Endothelial cell of umbilical vein (primary cell): ENCODE data around the gene APBB1. TPM values are rescaled to one million over a fixed set of nuclear protein-coding genes. Genes with fewer than 3 reads are reported as not detected.
A peak's percentile ranks its signal among the peaks of the same experiment; 100 is the strongest.

Experiments
- BruUV-seq: library from RNA; stranded (reverse); fragments of 400-500 nt; replicated peaks from 2 replicates; lab custom pipeline; 2021; lab: Mats Ljungman, UMichigan
- CTCF ChIA-PET: fragments of 300-600, 350-600 bp; sonication (Branson Sonifier 250); formaldehyde crosslinking; loops from one replicate; lab custom pipeline; 2021; ENCODE audit warnings: antibody characterized with exemption, inconsistent platforms; lab: Charles Lee
- POLR2A ChIA-PET: fragments of 300-600, 350-600 bp; sonication (Branson Sonifier 250); formaldehyde crosslinking; loops from one replicate; lab custom pipeline; 2021; ENCODE audit warnings: antibody characterized with exemption, inconsistent platforms; lab: Charles Lee
- DNase-seq: peaks from one replicate; pipeline ENCODE4 v3.0.0-alpha.2; 2011; ENCODE audit warnings: low read depth, low spot score
- FAIRE-seq: peaks from 2 replicates; lab custom pipeline; 2011; peaks lifted over from hg19 to GRCh38; lab: Jason Lieb, UNC
- H2AFZ ChIP-seq: 2 replicates; pipeline ENCODE4 v1.6.0; 2012; ENCODE audit warnings: low read depth, low read length, control low read depth, inconsistent platforms
- H3K27ac ChIP-seq: 2 replicates; pipeline ENCODE4 v1.5.1; 2011; ENCODE audit warnings: low read depth, mild to moderate bottlenecking, control low read depth, low read length, moderate library complexity; ENCODE audit not compliant: insufficient read depth
- H3K27me3 ChIP-seq, 2 experiments: 2 replicates each; pipeline versions ENCODE4 v1.6.0 to v1.6.1; 2011; ENCODE audit warnings: low read length in 2 of 2, mixed read lengths in 1 of 2; ENCODE audit not compliant: control insufficient read depth in 2 of 2, insufficient read depth in 2 of 2
- H3K36me3 ChIP-seq, 2 experiments: 2 replicates in 1 of 2; 3 replicates in 1 of 2; pipeline ENCODE4 v1.5.1; 2011; ENCODE audit warnings: low read length in 2 of 2, mild to moderate bottlenecking in 1 of 2, moderate library complexity in 1 of 2; ENCODE audit not compliant: control insufficient read depth in 2 of 2, insufficient read depth in 2 of 2; ENCODE audit errors: extremely low read depth in 1 of 2
- H3K4me1 ChIP-seq: 3 replicates; pipeline ENCODE4 v1.5.1; 2011; ENCODE audit warnings: mild to moderate bottlenecking, low read length; ENCODE audit not compliant: control insufficient read depth, insufficient read depth; ENCODE audit errors: extremely low read depth
- H3K4me2 ChIP-seq: 2 replicates; pipeline ENCODE4 v1.6.1; 2011; ENCODE audit warnings: low read length, control low read depth, mixed read lengths; ENCODE audit not compliant: insufficient read depth
- H3K4me3 ChIP-seq, 3 experiments: fragments of 200-600 bp in 1 of 3; sonication (generic), shearing (Covaris generic) in 1 of 3; replicated peaks in 1 of 3; 2 replicates each; pipeline ENCODE4 v1.5.1; 2011 to 2016; ENCODE audit warnings: control low read depth in 3 of 3, low read length in 3 of 3, mild to moderate bottlenecking in 2 of 3, inconsistent platforms in 1 of 3, low read depth in 1 of 3, moderate library complexity in 1 of 3; ENCODE audit not compliant: insufficient read depth in 1 of 3
- H3K79me2 ChIP-seq: 2 replicates; pipeline ENCODE4 v1.6.0; 2012; ENCODE audit warnings: low read length, inconsistent platforms; ENCODE audit not compliant: control insufficient read depth, insufficient read depth
- H3K9ac ChIP-seq: replicated peaks from 2 replicates; pipeline ENCODE3; 2011; ENCODE audit warnings: low read length, control low read depth; ENCODE audit not compliant: insufficient read depth; ENCODE audit errors: extremely low read depth
- H3K9me1 ChIP-seq: replicated peaks from 3 replicates; pipeline ENCODE4 v1.6.0; 2011; ENCODE audit warnings: mild to moderate bottlenecking, low read length; ENCODE audit not compliant: control insufficient read depth, insufficient read depth; ENCODE audit errors: extremely low read depth
- H3K9me3 ChIP-seq: replicated peaks from 2 replicates; pipeline ENCODE4 v1.5.1; 2012; ENCODE audit warnings: low read length, inconsistent platforms; ENCODE audit not compliant: control insufficient read depth, insufficient read depth
- H4K20me1 ChIP-seq: replicated peaks from 2 replicates; pipeline ENCODE3; 2011; ENCODE audit warnings: mild to moderate bottlenecking, low read length; ENCODE audit not compliant: control insufficient read depth, insufficient read depth; ENCODE audit errors: extremely low read depth
- EZH2 ChIP-seq: IDR thresholded peaks from 2 replicates; pipeline ENCODE4 v1.6.1; 2012; ENCODE audit warnings: borderline replicate concordance, low read depth, mild to moderate bottlenecking, moderate library complexity, low read length, inconsistent platforms; ENCODE audit not compliant: severe bottlenecking
- FOS ChIP-seq: IDR thresholded peaks from 2 replicates; pipeline ENCODE4 v1.6.1; 2011; ENCODE audit warnings: mild to moderate bottlenecking, low read length, moderate library complexity, borderline replicate concordance; ENCODE audit not compliant: insufficient read depth
- GATA2 ChIP-seq: IDR thresholded peaks from 2 replicates; pipeline ENCODE4 v1.7.0; 2011; ENCODE audit warnings: low read depth, mild to moderate bottlenecking, moderate library complexity, mixed read lengths, low read length; ENCODE audit not compliant: insufficient read length, insufficient read depth
- JUN ChIP-seq: IDR thresholded peaks from 2 replicates; pipeline ENCODE4 v1.6.1; 2011; ENCODE audit warnings: borderline replicate concordance, low read depth; ENCODE audit not compliant: insufficient read length, insufficient read depth
- MYC ChIP-seq: IDR thresholded peaks from one replicate; pipeline ENCODE4 v1.6.1; 2011; ENCODE audit warnings: mild to moderate bottlenecking, low read depth, low read length
- POLR2A ChIP-seq: IDR thresholded peaks from 2 replicates; pipeline ENCODE4 v1.6.1; 2012; ENCODE audit warnings: low read depth, mild to moderate bottlenecking, control low read depth, low read length
- POLR2AphosphoS5 ChIP-seq: IDR thresholded peaks from 2 replicates; pipeline ENCODE4 v1.6.1; 2012; ENCODE audit warnings: low read depth, mild to moderate bottlenecking, control low read depth, low read length, moderate library complexity; ENCODE audit not compliant: insufficient read depth
- dilution Hi-C: fragments of 300-500 bp; cut with MboI; formaldehyde crosslinking; loops from one replicate; pipeline ENCODE4 v1.15.0; 2019; ENCODE audit warnings: low sequenced_read_pairs; ENCODE audit not compliant: extremely low pct_ligation_motif_present
- intact Hi-C: fragments of 100-400 bp; cut with micrococcal nuclease; formaldehyde crosslinking; loops from one replicate; pipeline ENCODE4 v1.10.0; 2022
- polyA plus RNA-seq, 4 experiments: library from polyadenylated mRNA; depleted of rRNA in 3 of 4; stranded (reverse) in 3 of 4; unstranded in 1 of 4; fragments of >200 nt; gene quantifications; 2 replicates each; pipeline versions ENCODE4 v1.2.1 to v1.2.3, GENCODE V29; 2011 to 2012; ENCODE audit warnings: missing spikeins in 1 of 4
- total RNA-seq: library from RNA; stranded (reverse); gene quantifications from 2 replicates; pipeline ENCODE4 v1.2.3, GENCODE V29; 2021
- TF ChIP-seq, protein P1 (sequence below), 2 donors: IDR thresholded peaks; 1 replicate in 1 of 2; 2 replicates in 1 of 2; pipeline ENCODE4 v1.5.1; 2011; ENCODE audit warnings: low read length in 2 of 2, mild to moderate bottlenecking in 2 of 2, moderate library complexity in 2 of 2, control low read depth in 1 of 2, inconsistent platforms in 1 of 2, low read depth in 1 of 2; ENCODE audit not compliant: insufficient read depth in 1 of 2; ENCODE audit errors: extremely low read depth in 1 of 2
- TF ChIP-seq, protein P2 (sequence below): IDR thresholded peaks from 2 replicates; pipeline ENCODE4 v1.6.1; 2011; ENCODE audit not compliant: insufficient read depth, insufficient read length

The APBB1 gene
- total and polyA plus RNA-seq, 2 donors (not counting 3 experiments of a cell fraction or from before 2014, with no cell fraction given) = 48.0 to 63.5 TPM

DNA sequence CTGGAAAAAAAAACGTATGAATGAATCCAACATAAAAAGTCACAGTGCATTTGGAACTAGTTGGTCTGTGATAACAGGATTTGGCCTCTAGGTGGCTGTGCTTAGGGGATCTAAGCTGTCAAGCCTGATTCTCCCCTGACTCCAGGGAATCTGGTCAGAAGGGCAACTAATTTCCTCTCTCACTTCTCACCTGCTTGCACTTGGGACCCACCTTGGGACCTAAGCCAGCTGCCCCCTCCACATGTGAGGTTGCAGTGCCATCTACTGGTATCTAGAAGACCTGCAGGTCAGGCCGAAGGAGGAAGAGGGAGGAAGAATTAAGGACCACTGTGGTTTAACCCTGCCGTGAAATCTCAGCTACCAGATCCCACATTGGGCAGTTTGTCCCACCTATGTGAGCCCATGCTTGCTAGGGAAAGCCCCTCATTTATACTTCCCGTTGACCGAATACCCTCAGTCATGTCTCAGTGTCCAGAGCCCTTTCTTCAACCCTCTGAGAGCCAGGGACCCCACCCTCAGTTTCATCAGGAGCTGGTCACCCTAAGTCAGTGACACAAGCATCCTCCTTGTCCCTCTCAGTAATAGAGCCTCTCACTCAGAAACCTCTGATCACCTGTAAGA is 65.4 kb downstream of the APBB1 start:
- FAIRE-seq (peak; percentile 81), DNase-seq (peak; percentile 51)
- H4K20me1 ChIP-seq = no peaks in the 10 kb centered on the region
- no TSS peak for BruUV-seq
- H3K36me3 ChIP-seq = no peaks in the 10 kb centered on the region
- peaks cover 9% of the 10 kb centered on the region for H3K4me1 ChIP-seq
- H2AFZ ChIP-seq = no peak overlapping the region
- no peaks in the 10 kb centered on the region for H3K9me1 ChIP-seq
- no peak overlapping the region for H3K4me3 ChIP-seq
- H3K27ac ChIP-seq = no peak overlapping the region
- peaks cover 4 to 8% of the 10 kb centered on the region in 2 experiments for H3K27me3 ChIP-seq
- no peak overlapping the region for H3K4me2 ChIP-seq
- TF ChIP-seq, protein P1, sequence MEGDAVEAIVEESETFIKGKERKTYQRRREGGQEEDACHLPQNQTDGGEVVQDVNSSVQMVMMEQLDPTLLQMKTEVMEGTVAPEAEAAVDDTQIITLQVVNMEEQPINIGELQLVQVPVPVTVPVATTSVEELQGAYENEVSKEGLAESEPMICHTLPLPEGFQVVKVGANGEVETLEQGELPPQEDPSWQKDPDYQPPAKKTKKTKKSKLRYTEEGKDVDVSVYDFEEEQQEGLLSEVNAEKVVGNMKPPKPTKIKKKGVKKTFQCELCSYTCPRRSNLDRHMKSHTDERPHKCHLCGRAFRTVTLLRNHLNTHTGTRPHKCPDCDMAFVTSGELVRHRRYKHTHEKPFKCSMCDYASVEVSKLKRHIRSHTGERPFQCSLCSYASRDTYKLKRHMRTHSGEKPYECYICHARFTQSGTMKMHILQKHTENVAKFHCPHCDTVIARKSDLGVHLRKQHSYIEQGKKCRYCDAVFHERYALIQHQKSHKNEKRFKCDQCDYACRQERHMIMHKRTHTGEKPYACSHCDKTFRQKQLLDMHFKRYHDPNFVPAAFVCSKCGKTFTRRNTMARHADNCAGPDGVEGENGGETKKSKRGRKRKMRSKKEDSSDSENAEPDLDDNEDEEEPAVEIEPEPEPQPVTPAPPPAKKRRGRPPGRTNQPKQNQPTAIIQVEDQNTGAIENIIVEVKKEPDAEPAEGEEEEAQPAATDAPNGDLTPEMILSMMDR (IDR thresholded peaks at IDR 0.05; ENCODE audit: extremely low read depth in 1 of 2, insufficient read depth in 1 of 2, low read depth in 1 of 2, low read length in 2 of 2) = peak; percentile 84 to 95
- TF ChIP-seq POLR2AphosphoS5 = no peak
- no peak overlapping the region for H3K9ac ChIP-seq
- ChIA-PET POLR2A (no interaction called here), CTCF (interaction anchor here (0.6 to 5.9 kb wide), 35 partner anchors 9 to 544 kb away, joined by 3 to 92 read pairs (median 5); partner anchors contain the start of genes CAVIN3 and CNGA4)
- intact Hi-C loops (loop anchor here (1.0 to 2.0 kb wide), 5 partner anchors 34 to 545 kb away; partner anchors contain the start of gene OR52N2), dilution Hi-C loops (no loop called here)
- H3K79me2 ChIP-seq = no peaks in the 10 kb centered on the region
- H3K9me3 ChIP-seq = no peaks in the 10 kb centered on the region

DNA sequence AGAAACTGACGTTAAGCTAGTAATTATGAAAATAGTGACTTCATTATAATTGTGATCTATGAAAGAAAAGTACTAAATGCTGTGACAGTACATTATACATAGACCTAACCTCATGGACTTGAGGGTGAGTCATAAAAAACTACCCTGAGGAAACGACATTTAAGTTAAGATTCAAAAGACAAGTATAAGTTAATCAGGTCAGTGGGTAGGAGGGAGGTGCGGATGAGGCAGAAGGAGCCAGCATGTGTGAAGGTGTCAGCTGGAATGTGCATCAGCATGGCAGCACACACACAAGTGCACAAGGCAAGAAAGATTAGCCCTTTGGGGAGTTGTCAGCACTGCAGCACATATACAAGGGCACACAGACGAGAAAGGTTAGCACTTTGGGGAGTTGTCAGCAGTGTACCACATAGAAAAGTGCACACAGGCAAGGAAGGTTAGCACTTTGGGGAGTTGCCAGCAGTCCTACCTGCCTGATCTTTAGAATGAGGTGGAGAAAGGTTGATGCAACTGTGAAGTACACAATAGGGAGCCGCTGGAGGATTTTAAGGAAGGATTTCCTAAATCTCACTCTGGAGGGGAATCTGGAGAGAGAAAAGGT is 67.0 kb downstream of the APBB1 start:
- dilution Hi-C loops (no loop called here), intact Hi-C loops (loop anchor here (2.0 kb wide), 2 partner anchors 329 to 543 kb away; partner anchors contain the start of gene OR52N2)
- Histone ChIP-seq H3K9me3 (no peaks in the 10 kb centered on the region), H3K27ac (no peak overlapping the region), H3K27me3 (peaks cover 4 to 8% of the 10 kb centered on the region in 2 experiments), H3K79me2 (no peaks in the 10 kb centered on the region), H2AFZ (no peak overlapping the region), H3K36me3 (no peaks in the 10 kb centered on the region), H3K4me2 (no peak overlapping the region), H3K4me3 (no peak overlapping the region), H4K20me1 (no peaks in the 10 kb centered on the region), H3K4me1 (peaks cover 9% of the 10 kb centered on the region), H3K9me1 (no peaks in the 10 kb centered on the region), H3K9ac (no peak overlapping the region)
- FAIRE-seq (no peak), DNase-seq (no peak)
- ChIA-PET CTCF (interaction anchor here (0.8 to 5.9 kb wide), 14 partner anchors 9 to 461 kb away, joined by 3 to 92 read pairs (median 5); partner anchors contain the start of gene CAVIN3), POLR2A (no interaction called here)
- BruUV-seq = no TSS peak
- TF ChIP-seq FOS (no peak), POLR2A (no peak), JUN (no peak), EZH2 (no peak), MYC (no peak), POLR2AphosphoS5 (no peak), GATA2 (no peak)
- TF ChIP-seq, protein P2, sequence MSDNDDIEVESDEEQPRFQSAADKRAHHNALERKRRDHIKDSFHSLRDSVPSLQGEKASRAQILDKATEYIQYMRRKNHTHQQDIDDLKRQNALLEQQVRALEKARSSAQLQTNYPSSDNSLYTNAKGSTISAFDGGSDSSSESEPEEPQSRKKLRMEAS = no peak
- TF ChIP-seq, protein P1 (IDR thresholded peaks at IDR 0.05; ENCODE audit: extremely low read depth in 1 of 2, insufficient read depth in 1 of 2, low read depth in 1 of 2, low read length in 2 of 2) = no peak
